Neutrophil (primary cell): Measurements from ENCODE around the gene HMGN4.

Experiments
- H3K27ac ChIP-seq: fragments of 200-600 bp; sonication (generic); 2 replicates; pipeline ENCODE4 v1.5.1; 2016; ENCODE audit warnings: mild to moderate bottlenecking, moderate library complexity
- H3K27me3 ChIP-seq: fragments of 200-600 bp; sonication (generic); 2 replicates; pipeline ENCODE4 v1.6.0; 2016; ENCODE audit warnings: mild to moderate bottlenecking
- H3K36me3 ChIP-seq: fragments of 200-600 bp; sonication (generic); 2 replicates; pipeline ENCODE4 v1.5.1; 2017
- H3K4me1 ChIP-seq, 2 experiments: fragments of 200-600 bp in 1 of 2; sonication (generic) in 1 of 2; 1 replicate in 1 of 2; 2 replicates in 1 of 2; pipeline versions ENCODE4 v1.5.1 to v1.6.1; 2013 to 2016; ENCODE audit warnings: low read depth in 1 of 2, low read length in 1 of 2, mild to moderate bottlenecking in 1 of 2, moderate library complexity in 1 of 2; ENCODE audit not compliant: control insufficient read depth in 1 of 2, insufficient read depth in 1 of 2
- H3K4me3 ChIP-seq, 2 experiments: fragments of 200-600 bp in 1 of 2; sonication (generic) in 1 of 2; 1 replicate in 1 of 2; 2 replicates in 1 of 2; pipeline ENCODE4 v1.5.1; 2013 to 2016; ENCODE audit warnings: low read depth in 1 of 2, low read length in 1 of 2, mild to moderate bottlenecking in 1 of 2, moderate library complexity in 1 of 2
- H3K9me3 ChIP-seq: fragments of 200-600 bp; sonication (generic); 2 replicates; pipeline ENCODE4 v1.5.1; 2016
- TF ChIP-seq, protein P1 (sequence below): fragments of 200-600 bp; sonication (generic); IDR thresholded peaks from 2 replicates; pipeline ENCODE4 v1.5.1; 2016; ENCODE audit warnings: antibody characterized with exemption

HMGN4 gene

DNA sequence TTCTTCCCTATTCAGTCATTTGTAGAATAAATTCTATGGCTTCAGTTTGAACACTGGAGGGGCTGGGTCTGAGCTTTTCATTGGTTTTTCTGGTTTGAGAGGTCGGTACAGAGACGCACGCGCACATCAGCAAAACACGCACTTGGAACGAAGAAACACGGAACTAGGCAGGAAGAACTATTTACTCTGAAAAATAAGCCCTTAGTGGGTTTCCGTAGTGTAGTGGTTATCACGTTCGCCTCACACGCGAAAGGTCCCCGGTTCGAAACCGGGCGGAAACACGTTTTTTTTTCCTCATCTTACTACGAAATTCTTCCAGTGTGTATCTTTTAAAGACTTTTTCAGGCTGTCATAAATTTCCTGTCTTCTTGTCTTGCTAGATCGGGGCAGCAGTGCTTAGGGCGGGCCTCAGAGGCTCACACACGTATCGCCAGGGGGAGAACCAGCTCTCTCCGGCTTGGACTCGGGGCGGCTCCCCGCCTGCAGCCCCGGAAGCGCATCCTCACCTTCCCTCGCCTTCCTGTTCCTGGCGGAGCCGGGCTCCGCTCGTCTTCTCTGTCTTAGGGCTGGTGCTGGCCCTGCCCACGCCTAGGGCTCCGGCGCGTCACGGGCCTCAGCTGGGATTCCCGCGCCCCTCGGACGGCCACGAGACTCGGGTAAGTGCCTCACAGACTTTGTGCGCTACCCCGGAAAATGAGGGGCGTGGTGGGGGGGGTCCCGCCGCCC is at the start of gene HMGN4:
Gene HMGN4, plus strand, starts transcription at position 521 of the 726 bp plus-strand sequence. CDS start 6,841 bp downstream, outside the sequence.
- H3K27ac ChIP-seq, result peak within 1 kb of the TSS; percentile 87
- H3K9me3 ChIP-seq, result no peaks in the 10 kb centered on the region
- peak within 1 kb of the TSS; percentile 69 to 93 for H3K4me3 ChIP-seq
- TF ChIP-seq, protein P1, sequence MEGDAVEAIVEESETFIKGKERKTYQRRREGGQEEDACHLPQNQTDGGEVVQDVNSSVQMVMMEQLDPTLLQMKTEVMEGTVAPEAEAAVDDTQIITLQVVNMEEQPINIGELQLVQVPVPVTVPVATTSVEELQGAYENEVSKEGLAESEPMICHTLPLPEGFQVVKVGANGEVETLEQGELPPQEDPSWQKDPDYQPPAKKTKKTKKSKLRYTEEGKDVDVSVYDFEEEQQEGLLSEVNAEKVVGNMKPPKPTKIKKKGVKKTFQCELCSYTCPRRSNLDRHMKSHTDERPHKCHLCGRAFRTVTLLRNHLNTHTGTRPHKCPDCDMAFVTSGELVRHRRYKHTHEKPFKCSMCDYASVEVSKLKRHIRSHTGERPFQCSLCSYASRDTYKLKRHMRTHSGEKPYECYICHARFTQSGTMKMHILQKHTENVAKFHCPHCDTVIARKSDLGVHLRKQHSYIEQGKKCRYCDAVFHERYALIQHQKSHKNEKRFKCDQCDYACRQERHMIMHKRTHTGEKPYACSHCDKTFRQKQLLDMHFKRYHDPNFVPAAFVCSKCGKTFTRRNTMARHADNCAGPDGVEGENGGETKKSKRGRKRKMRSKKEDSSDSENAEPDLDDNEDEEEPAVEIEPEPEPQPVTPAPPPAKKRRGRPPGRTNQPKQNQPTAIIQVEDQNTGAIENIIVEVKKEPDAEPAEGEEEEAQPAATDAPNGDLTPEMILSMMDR, result no peak
- peaks cover 5% of the 10 kb centered on the region for H3K36me3 ChIP-seq
- peaks cover 4% of the 10 kb centered on the region for H3K27me3 ChIP-seq
- peaks cover 25 to 29% of the 10 kb centered on the region in 2 experiments for H3K4me1 ChIP-seq

DNA sequence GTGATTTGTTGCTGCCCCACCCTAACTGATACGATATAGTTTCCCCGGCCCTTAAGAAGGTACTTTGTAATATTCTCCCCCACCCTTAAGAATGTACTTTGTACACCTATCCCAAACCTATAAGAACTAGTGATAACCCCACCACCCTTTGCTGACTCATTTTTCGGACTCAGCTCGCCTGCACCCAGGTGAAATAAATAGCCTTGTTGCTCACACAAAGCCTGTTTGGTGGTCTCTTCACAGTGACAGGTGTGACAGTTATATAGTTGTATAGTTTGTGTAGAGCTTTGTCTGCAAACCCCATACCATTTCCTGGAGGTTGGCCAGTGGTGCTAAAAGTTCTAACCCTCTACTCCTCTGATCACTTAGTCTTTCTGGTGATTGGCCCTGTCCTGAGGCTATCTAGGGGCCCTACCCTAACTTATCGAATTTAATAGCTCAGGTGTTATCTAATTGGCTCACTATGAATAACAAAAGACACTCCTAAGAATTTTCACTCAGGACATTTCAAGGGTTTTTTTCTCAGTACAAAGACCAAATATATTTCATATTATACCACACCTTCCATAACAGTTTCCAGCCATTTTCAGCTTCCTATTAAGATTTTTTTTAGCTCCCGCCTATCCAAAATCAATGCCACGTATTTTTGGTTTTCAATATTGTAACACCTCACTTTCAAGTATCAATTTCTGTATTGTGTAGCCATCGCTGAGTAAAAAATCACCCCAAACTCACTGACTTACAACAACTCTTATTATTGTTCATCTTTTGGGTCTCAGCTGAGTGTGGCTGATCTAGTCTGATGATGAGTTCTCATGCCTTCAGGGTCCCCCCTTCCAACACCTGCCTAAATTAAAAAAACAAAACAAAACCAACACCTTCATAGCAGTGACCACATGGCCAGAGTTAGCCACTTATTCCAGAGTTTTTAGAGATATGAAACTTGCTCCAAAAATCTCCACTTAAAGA is 47.9 kb upstream of the HMGN4 start:
- Histone ChIP-seq H3K36me3 (no peaks in the 10 kb centered on the region), H3K27me3 (peaks cover 15% of the 10 kb centered on the region), H3K9me3 (no peaks in the 10 kb centered on the region), H3K4me1 (no peaks in the 10 kb centered on the region), H3K27ac (no peak overlapping the region), H3K4me3 (no peak overlapping the region)
- TF ChIP-seq, protein P1, result no peak

DNA sequence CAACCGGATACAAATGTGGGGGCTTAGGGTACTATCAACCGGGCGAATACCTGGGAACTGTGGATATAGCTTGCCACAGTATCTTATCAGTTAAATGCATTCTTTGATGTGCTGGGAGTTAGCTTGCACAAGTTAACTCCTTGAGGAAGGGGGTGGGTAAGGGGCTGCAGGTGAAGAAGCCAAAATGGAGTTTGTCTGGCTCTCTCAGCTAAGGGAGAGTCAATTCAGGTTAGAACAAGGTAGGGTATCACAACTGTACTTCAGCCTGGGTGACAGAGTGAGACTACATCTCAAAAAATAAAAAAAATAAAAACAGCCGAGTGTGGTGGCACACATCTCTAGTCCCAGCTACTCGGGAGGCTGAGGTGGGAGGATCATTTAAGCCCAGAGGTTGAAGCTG is 46.6 kb upstream of the HMGN4 start:
- Histone ChIP-seq H3K4me3 (no peak overlapping the region), H3K4me1 (no peaks in the 10 kb centered on the region), H3K9me3 (no peaks in the 10 kb centered on the region), H3K36me3 (no peaks in the 10 kb centered on the region), H3K27ac (no peak overlapping the region), H3K27me3 (peaks cover 15% of the 10 kb centered on the region)
- TF ChIP-seq, protein P1, result no peak

DNA sequence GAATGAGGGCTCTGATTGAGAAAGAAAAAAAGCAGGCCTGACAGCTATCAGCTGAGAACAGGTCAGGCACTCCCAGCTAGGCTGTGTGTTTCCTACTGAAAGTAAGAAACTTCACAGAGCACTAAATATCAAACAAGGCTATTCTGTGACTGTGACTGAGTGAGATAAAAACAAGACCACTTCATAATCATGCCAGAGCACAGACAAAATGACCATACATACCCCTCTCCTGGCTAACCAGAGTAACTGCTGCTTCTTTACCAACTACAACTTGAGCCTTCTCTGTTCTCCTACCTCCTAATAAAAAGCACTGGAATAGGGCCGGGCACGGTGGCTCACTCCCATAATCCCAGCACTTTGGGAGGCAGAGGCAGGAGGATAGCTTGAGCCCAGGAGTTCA is 44.9 kb upstream of the HMGN4 start:
- H3K27ac ChIP-seq, result no peak overlapping the region
- TF ChIP-seq, protein P1, result no peak
- H3K9me3 ChIP-seq, result no peaks in the 10 kb centered on the region
- H3K27me3 ChIP-seq, result peaks cover 15% of the 10 kb centered on the region
- no peaks in the 10 kb centered on the region for H3K4me1 ChIP-seq
- H3K4me3 ChIP-seq, result no peak overlapping the region
- H3K36me3 ChIP-seq, result no peaks in the 10 kb centered on the region

DNA sequence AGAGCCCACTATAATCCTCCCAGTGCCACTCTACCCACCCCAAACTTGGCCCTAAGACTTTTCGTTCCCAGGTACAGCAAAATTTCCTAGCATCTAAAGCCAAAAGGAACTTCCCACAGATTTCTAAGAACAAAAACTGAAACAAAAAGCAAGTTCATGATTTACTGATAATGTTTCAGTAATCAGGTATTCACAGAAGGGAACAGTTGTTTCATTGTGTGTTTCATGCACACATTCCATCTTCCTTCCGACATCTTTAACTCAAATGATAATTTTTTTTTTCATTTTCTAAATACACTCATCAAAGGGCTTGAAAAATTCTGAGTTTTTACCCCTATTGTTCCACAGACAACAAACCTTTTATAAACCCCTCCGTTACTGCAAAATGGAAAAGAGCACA is 44.0 kb upstream of the HMGN4 start:
- no peaks in the 10 kb centered on the region for H3K4me1 ChIP-seq
- TF ChIP-seq, protein P1, result no peak
- no peak overlapping the region for H3K4me3 ChIP-seq
- no peaks in the 10 kb centered on the region for H3K36me3 ChIP-seq
- H3K27me3 ChIP-seq, result peaks cover 20% of the 10 kb centered on the region
- no peaks in the 10 kb centered on the region for H3K9me3 ChIP-seq
- no peak overlapping the region for H3K27ac ChIP-seq
